Parathyroid adenoma (tissue), 2 donors: Measurements from ENCODE around the gene ZNF275.

ENCODE experiments used
- H2AFZ ChIP-seq: fragments of 300-600 bp; sonication (generic); one replicate; pipeline ENCODE4 v1.7.0; 2017; ENCODE audit warnings: antibody characterized with exemption, mild to moderate bottlenecking
- H3K27ac ChIP-seq: fragments of 300-600 bp; sonication (generic); one replicate; pipeline ENCODE4 v1.7.0; 2017
- H3K27me3 ChIP-seq: fragments of 300-600 bp; sonication (generic); one replicate; pipeline ENCODE4 v1.7.0; 2017; ENCODE audit warnings: low read length; ENCODE audit not compliant: control insufficient read depth, insufficient read depth
- H3K36me3 ChIP-seq: fragments of 300-600 bp; sonication (generic); one replicate; pipeline ENCODE4 v1.7.0; 2017; ENCODE audit warnings: low read length; ENCODE audit not compliant: control insufficient read depth, insufficient read depth
- H3K4me1 ChIP-seq: fragments of 300-600 bp; sonication (generic); one replicate; pipeline ENCODE4 v1.7.0; 2017; ENCODE audit warnings: control low read depth
- H3K4me2 ChIP-seq: fragments of 300-600 bp; sonication (generic); one replicate; pipeline ENCODE4 v1.7.0; 2017; ENCODE audit warnings: low read length
- H3K4me3 ChIP-seq: fragments of 300-600 bp; sonication (generic); one replicate; pipeline ENCODE4 v1.7.0; 2017; ENCODE audit warnings: low read depth, low read length
- H3K79me2 ChIP-seq: fragments of 300-600 bp; sonication (generic); one replicate; pipeline ENCODE4 v1.7.0; 2017; ENCODE audit warnings: control low read depth
- H3K9ac ChIP-seq: fragments of 300-600 bp; sonication (generic); one replicate; pipeline ENCODE4 v1.7.0; 2017; ENCODE audit warnings: mild to moderate bottlenecking
- H3K9me3 ChIP-seq: fragments of 300-600 bp; sonication (generic); one replicate; pipeline ENCODE4 v1.7.0; 2017; ENCODE audit warnings: low read length; ENCODE audit not compliant: control insufficient read depth
- TF ChIP-seq, protein P1 (sequence below): fragments of 300-600 bp; sonication (generic); IDR thresholded peaks from one replicate; pipeline ENCODE4 v1.7.0; 2017; ENCODE audit warnings: antibody characterized with exemption, mild to moderate bottlenecking
- donor health status: primary hyperparathyroidism.

ZNF275 gene

DNA sequence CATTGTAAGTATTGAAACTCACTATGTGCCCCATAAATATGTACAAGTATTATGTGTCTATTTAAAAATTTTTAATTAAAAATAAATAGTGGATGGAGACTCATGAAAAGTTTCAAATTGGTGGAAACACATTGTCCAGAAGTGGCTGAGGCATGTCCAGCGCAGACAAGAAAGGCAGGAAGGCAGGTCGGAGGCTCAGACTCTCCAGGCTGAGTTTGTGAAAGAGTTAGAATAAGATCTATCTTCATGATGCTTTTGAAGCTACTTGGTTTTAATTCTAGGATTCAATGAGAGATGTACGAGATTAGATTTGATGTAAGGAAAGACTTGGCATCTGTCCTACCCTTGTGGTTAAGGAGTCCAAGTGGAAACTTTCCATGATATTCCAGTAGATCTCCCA is 32.2 kb upstream of the ZNF275 start:
- Histone ChIP-seq H2AFZ (no peak overlapping the region), H3K27ac (no peak overlapping the region), H3K27me3 (no peaks in the 10 kb centered on the region), H3K4me2 (no peak overlapping the region), H3K9ac (no peak overlapping the region), H3K36me3 (no peaks in the 10 kb centered on the region), H3K4me3 (no peak overlapping the region), H3K9me3 (no peaks in the 10 kb centered on the region), H3K79me2 (no peaks in the 10 kb centered on the region), H3K4me1 (no peaks in the 10 kb centered on the region)
- TF ChIP-seq, protein P1, sequence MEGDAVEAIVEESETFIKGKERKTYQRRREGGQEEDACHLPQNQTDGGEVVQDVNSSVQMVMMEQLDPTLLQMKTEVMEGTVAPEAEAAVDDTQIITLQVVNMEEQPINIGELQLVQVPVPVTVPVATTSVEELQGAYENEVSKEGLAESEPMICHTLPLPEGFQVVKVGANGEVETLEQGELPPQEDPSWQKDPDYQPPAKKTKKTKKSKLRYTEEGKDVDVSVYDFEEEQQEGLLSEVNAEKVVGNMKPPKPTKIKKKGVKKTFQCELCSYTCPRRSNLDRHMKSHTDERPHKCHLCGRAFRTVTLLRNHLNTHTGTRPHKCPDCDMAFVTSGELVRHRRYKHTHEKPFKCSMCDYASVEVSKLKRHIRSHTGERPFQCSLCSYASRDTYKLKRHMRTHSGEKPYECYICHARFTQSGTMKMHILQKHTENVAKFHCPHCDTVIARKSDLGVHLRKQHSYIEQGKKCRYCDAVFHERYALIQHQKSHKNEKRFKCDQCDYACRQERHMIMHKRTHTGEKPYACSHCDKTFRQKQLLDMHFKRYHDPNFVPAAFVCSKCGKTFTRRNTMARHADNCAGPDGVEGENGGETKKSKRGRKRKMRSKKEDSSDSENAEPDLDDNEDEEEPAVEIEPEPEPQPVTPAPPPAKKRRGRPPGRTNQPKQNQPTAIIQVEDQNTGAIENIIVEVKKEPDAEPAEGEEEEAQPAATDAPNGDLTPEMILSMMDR, result no peak

DNA sequence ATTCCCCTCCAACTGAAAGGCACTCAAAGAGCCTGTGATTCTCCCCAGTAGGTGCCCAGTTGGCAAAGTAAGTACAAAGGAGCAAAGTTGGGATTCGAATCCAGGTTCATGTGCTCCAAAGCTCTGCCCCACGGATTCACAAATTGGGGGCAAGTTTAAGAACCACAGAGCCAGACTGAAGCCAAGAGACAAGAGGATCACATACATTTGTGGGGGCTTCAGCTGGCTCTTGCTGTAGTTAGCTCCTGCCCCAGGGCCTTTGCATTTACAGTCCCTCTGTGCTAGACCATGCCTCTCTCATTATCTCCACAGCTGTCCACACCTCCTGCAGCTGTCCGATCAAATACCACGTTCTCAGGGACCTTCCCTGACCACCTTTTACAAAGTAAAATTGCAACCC is 31.2 kb upstream of the ZNF275 start:
- Histone ChIP-seq H3K4me1 (no peaks in the 10 kb centered on the region), H3K4me3 (no peak overlapping the region), H3K27ac (no peak overlapping the region), H3K9me3 (no peaks in the 10 kb centered on the region), H3K9ac (no peak overlapping the region), H3K27me3 (no peaks in the 10 kb centered on the region), H3K4me2 (no peak overlapping the region), H3K79me2 (no peaks in the 10 kb centered on the region), H3K36me3 (no peaks in the 10 kb centered on the region), H2AFZ (no peak overlapping the region)
- TF ChIP-seq, protein P1, result no peak

DNA sequence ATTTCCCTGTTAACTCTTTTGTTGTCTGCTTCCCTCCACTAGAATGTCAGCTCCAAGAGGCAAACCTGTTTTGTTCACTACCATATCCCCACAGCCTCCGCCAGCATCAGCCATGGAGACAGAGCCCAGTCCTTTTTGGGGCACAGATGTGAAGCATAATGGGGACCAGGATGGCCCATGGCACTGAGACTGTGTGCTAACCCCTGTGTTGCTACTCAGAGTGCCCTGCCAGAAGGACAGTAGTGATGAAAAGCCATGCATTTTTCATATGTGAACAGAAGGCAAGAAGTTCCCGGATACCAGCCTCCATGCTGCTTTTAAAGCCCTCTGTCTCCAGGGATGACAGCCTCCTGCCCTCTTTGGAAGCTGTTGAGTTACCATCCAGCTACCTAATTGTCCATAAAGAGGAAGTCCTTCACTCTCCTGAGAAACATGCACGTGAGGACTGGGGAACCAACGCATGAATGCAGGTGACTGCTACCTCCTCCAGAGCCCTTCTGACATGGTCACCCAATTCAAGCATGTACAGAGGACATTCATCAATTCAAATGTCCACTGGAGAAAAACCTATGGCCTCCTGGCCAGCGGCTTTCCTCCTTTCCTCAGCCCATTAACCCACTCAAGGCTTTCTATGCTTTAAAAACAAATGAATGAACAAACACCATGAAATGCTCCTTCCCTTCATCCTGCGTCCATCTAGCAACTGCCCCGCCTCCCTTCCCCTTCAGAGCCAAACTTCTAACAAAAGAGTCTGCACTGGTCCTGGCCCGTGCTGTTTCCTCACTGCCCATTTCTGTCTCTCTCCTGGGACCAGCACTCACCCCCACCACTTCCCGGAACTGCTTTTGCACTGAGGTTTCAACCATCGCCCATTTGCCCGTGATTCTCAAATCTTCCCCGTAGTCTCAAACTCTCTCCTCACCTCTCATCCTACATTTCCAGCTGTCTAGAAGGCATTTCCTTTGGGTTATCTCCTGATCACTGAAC is 30.4 kb upstream of the ZNF275 start:
- Histone ChIP-seq H3K9me3 (no peaks in the 10 kb centered on the region), H3K4me3 (no peak overlapping the region), H3K4me1 (no peaks in the 10 kb centered on the region), H3K9ac (no peak overlapping the region), H3K27ac (no peak overlapping the region), H2AFZ (no peak overlapping the region), H3K4me2 (no peak overlapping the region), H3K36me3 (no peaks in the 10 kb centered on the region), H3K27me3 (no peaks in the 10 kb centered on the region), H3K79me2 (no peaks in the 10 kb centered on the region)
- TF ChIP-seq, protein P1, result no peak

DNA sequence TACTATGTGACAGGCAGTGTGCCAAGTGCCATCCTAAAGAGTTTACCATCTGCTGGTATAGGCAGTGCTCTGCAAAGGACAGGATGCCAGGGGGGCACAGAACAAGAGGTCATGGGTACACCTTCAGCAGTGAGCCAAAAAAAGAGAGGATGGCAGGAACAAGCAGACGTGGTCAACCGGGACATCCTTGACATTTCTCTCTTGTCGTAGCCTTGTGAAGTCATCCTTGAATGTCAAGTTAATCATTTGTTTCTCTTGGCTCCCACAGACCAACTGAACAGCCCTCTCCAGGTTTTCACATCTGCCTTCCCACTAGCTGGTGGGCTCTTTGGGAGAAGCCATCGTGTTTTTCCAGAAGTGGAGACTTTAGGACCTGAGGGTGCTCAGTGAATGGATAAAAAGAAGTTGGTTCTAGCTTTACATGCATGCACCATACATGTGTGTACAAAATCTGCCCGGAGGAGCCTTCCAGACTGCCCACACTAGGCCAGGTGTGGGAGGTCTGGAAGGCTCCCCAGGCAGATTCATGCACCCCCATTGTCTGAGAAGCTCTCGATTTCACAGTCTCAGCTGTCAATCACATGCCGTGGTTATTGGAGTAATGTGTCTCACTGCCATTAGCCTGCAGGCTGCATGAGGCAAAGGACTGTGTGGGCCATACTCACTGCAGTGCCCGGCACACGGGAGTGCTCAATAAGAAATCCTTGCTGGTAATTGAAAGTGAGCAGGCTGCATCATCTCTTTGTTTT is 28.8 kb upstream of the ZNF275 start:
- Histone ChIP-seq H3K4me3 (no peak overlapping the region), H3K36me3 (no peaks in the 10 kb centered on the region), H3K79me2 (no peaks in the 10 kb centered on the region), H3K9me3 (no peaks in the 10 kb centered on the region), H3K9ac (no peak overlapping the region), H3K27ac (no peak overlapping the region), H3K4me2 (no peak overlapping the region), H2AFZ (no peak overlapping the region), H3K4me1 (no peaks in the 10 kb centered on the region), H3K27me3 (no peaks in the 10 kb centered on the region)
- TF ChIP-seq, protein P1, result no peak
